Liver (tissue), 9 donors: ENCODE measurements around the gene RICTOR. TPM values are rescaled to one million over a fixed set of nuclear protein-coding genes. Genes with fewer than 3 reads are reported as not detected.

ENCODE experiments used
- DNase-seq: peaks from one replicate; pipeline ENCODE4 v3.0.0-alpha.2; 2017; ENCODE audit warnings: low spot score
- H3K27ac ChIP-seq, 2 donors: one replicate each; pipeline ENCODE4 v1.7.0; 2013; ENCODE audit warnings: inconsistent platforms in 2 of 2, low read length in 2 of 2, control low read depth in 1 of 2, low read depth in 1 of 2, mild to moderate bottlenecking in 1 of 2
- H3K27me3 ChIP-seq, 4 donors: one replicate each; pipeline versions ENCODE4 v1.6.1 to v1.7.0; 2013; ENCODE audit warnings: low read length in 3 of 4, inconsistent platforms in 1 of 4, mild to moderate bottlenecking in 1 of 4, moderate library complexity in 1 of 4; ENCODE audit not compliant: control insufficient read depth in 4 of 4, insufficient read depth in 4 of 4
- H3K36me3 ChIP-seq, 4 donors: one replicate each; pipeline versions ENCODE4 v1.6.1 to v1.7.0; 2013; ENCODE audit warnings: low read length in 3 of 4, mild to moderate bottlenecking in 3 of 4, low read depth in 1 of 4, moderate library complexity in 1 of 4; ENCODE audit not compliant: control insufficient read depth in 4 of 4, insufficient read depth in 3 of 4
- H3K4me1 ChIP-seq, 4 donors: one replicate each; pipeline versions ENCODE4 v1.6.1 to v1.7.0; 2013; ENCODE audit warnings: low read length in 3 of 4, mild to moderate bottlenecking in 3 of 4, moderate library complexity in 1 of 4; ENCODE audit not compliant: control insufficient read depth in 4 of 4, insufficient read depth in 4 of 4
- H3K4me3 ChIP-seq, 3 donors: one replicate each; pipeline versions ENCODE4 v1.6.1 to v1.7.0; 2013; ENCODE audit warnings: low read length in 3 of 3, control low read depth in 1 of 3, low read depth in 1 of 3, mild to moderate bottlenecking in 1 of 3
- H3K9ac ChIP-seq, 2 donors: one replicate each; pipeline ENCODE4 v1.7.0; 2013; ENCODE audit warnings: low read length in 2 of 2, mild to moderate bottlenecking in 2 of 2, moderate library complexity in 2 of 2, control low read depth in 1 of 2, low read depth in 1 of 2
- H3K9me3 ChIP-seq, 4 donors: one replicate each; pipeline versions ENCODE4 v1.6.1 to v1.7.0; 2013; ENCODE audit warnings: low read length in 3 of 4; ENCODE audit not compliant: control insufficient read depth in 4 of 4
- CTCF ChIP-seq: fragments of 150-350 bp; IDR thresholded peaks from 2 replicates; pipeline ENCODE4 v1.5.1; 2017; ENCODE audit warnings: improper control_type of control experiment, low read depth, low read length; ENCODE audit not compliant: missing input control
- EGR1 ChIP-seq, 2 donors: IDR thresholded peaks; 2 replicates each; pipeline ENCODE4 v1.6.1; 2016 to 2018; ENCODE audit warnings: antibody characterized with exemption in 2 of 2, low read depth in 2 of 2
- FOXA1 ChIP-seq: IDR thresholded peaks from 2 replicates; pipeline ENCODE4 v1.6.1; 2016; ENCODE audit warnings: antibody characterized with exemption
- FOXA2 ChIP-seq: IDR thresholded peaks from 2 replicates; pipeline ENCODE4 v1.6.1; 2016; ENCODE audit warnings: antibody characterized with exemption
- GABPA ChIP-seq, 2 donors: IDR thresholded peaks in 1 of 2; conservative IDR thresholded peaks in 1 of 2; 2 replicates each; pipeline ENCODE4 v1.6.1; 2016; ENCODE audit warnings: antibody characterized with exemption in 2 of 2, mild to moderate bottlenecking in 1 of 2, moderate library complexity in 1 of 2
- HNF4A ChIP-seq, 2 donors: conservative IDR thresholded peaks; 2 replicates each; pipeline ENCODE4 v1.6.1; 2016; ENCODE audit warnings: antibody characterized with exemption in 2 of 2, mild to moderate bottlenecking in 2 of 2
- HNF4G ChIP-seq: IDR thresholded peaks from 2 replicates; pipeline ENCODE4 v1.6.1; 2016; ENCODE audit warnings: antibody characterized with exemption
- JUND ChIP-seq, 2 donors: IDR thresholded peaks; 2 replicates each; pipeline ENCODE4 v1.6.1; 2016; ENCODE audit warnings: antibody characterized with exemption in 2 of 2
- NR2F2 ChIP-seq: IDR thresholded peaks from 2 replicates; pipeline ENCODE4 v1.6.1; 2016; ENCODE audit warnings: antibody characterized with exemption
- RAD21 ChIP-seq, 2 donors: IDR thresholded peaks; 2 replicates each; pipeline ENCODE4 v1.6.1; 2016; ENCODE audit warnings: antibody characterized with exemption in 2 of 2, mild to moderate bottlenecking in 2 of 2
- REST ChIP-seq: IDR thresholded peaks from 2 replicates; pipeline ENCODE4 v1.6.1; 2016; ENCODE audit warnings: antibody characterized with exemption, mild to moderate bottlenecking
- SP1 ChIP-seq: IDR thresholded peaks from 2 replicates; pipeline ENCODE4 v1.6.1; 2018; ENCODE audit warnings: antibody characterized with exemption, mild to moderate bottlenecking
- TAF1 ChIP-seq: conservative IDR thresholded peaks from 2 replicates; pipeline ENCODE4 v1.6.1; 2016; ENCODE audit warnings: antibody characterized with exemption, mild to moderate bottlenecking
- YY1 ChIP-seq: IDR thresholded peaks from 2 replicates; pipeline ENCODE4 v1.6.1; 2016; ENCODE audit warnings: antibody characterized with exemption, mild to moderate bottlenecking
- WGBS: extraction: QIAGEN DNeasy Blood & Tissue Kit; methylation state at CpG from one replicate; pipeline ENCODE4 v1.1.7; 2013; 5-methylcytosine and 5-hydroxymethylcytosine counted together
- polyA plus RNA-seq, 2 donors: library from polyadenylated mRNA; stranded (reverse) in 1 of 2; unstranded in 1 of 2; fragments of 200-250 nt in 1 of 2; fragments of >200 nt in 1 of 2; fragmentation: Nextera tagmentation in 1 of 2; extraction: Ambion mirVana in 1 of 2; gene quantifications; one replicate each; pipeline versions ENCODE4 v1.2.1 to v1.2.3, GENCODE V29; 2013 to 2015
- total RNA-seq, 2 donors: library from RNA; depleted of rRNA; stranded (reverse); fragments of >200 nt; gene quantifications; one replicate each; pipeline ENCODE4 v1.2.3, GENCODE V29; 2014
- TF ChIP-seq, protein P1 (sequence below): IDR thresholded peaks from 2 replicates; pipeline ENCODE4 v1.6.1; 2016; ENCODE audit warnings: antibody characterized with exemption
- donor health status: healthy.
- donor health status: healthy.
- donor health status: healthy.
- donor health status: healthy.
- donor health status: healthy.

RICTOR gene
- total and polyA plus RNA-seq, 4 donors = 2.1 to 24.0 (median 15.0) TPM

DNA sequence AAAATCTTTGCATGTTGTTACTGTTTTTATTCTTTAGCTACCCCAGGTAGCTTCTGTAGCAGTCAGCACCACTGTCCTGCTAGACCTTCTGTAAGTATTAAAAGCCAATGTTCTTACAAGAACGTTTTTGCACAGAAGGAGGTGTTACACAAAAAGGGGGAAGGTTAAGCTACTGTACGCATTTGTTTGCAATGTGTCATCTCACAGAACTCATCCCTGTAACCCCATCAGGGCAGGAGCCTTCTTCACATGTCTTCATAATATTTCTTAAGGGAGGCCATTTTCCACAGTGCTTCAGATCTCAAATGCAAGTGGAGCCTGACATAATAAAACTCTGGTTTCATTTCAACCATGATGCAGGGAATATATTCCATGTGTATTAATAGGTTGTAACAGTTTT lies 160.5 kb downstream of the RICTOR start:
- no peak overlapping the region for H3K27ac ChIP-seq
- H3K4me3 ChIP-seq = no peak overlapping the region
- DNase-seq = no peak
- no peak overlapping the region for H3K9ac ChIP-seq
- peaks cover 0 to 9% (median 0%) of the 10 kb centered on the region in 4 donors for H3K36me3 ChIP-seq
- no peaks in the 10 kb centered on the region for H3K4me1 ChIP-seq
- 80% methylated on average over 2 of the region's 2 CpGs for WGBS
- TF ChIP-seq FOXA2 (no peak), HNF4A (conservative IDR thresholded peaks at IDR 0.05) (no peak), YY1 (no peak), JUND (IDR thresholded peaks at IDR 0.05) (no peak), CTCF (no peak), RAD21 (IDR thresholded peaks at IDR 0.05) (no peak), SP1 (no peak), GABPA (IDR thresholded peaks at IDR 0.05 in 1 of 2, conservative IDR thresholded peaks at IDR 0.05 in 1 of 2) (no peak), TAF1 (no peak)
- H3K9me3 ChIP-seq = peaks cover 0 to 4% (median under 1%) of the 10 kb centered on the region in 4 donors
- no peaks in the 10 kb centered on the region for H3K27me3 ChIP-seq

DNA sequence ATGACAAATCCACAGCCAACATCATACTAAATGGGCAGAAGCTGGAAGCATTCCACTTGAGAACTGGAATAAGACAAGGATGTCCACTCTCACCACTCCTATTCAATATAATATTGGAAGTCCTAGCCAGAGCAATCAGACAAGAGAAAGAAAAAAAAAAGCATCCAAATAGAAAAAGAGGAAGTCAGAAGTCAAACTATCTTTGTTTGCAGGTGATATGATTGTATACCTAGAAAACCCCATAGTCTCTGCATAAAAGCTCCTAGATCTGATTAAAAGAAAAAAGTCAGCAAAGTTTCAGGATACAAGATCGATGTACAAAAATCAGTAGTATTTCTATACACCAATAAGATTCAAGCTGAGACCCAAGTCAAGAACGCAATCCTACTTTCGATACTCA lies 162.3 kb downstream of the RICTOR start:
- H3K4me3 ChIP-seq = no peak overlapping the region
- no peaks in the 10 kb centered on the region for H3K4me1 ChIP-seq
- 93% methylated on average over 3 of the region's 3 CpGs for WGBS
- DNase-seq = no peak
- peaks cover 0 to 9% (median 0%) of the 10 kb centered on the region in 4 donors for H3K36me3 ChIP-seq
- H3K9me3 ChIP-seq = peaks cover 0 to 4% (median under 1%) of the 10 kb centered on the region in 4 donors
- no peak overlapping the region for H3K9ac ChIP-seq
- no peak overlapping the region for H3K27ac ChIP-seq
- no peaks in the 10 kb centered on the region for H3K27me3 ChIP-seq
- no peak for TF ChIP-seq NR2F2
- TF ChIP-seq FOXA2 = no peak

GRCh38 chr5:38906503-38906902 lies 167.7 kb downstream of the RICTOR start:
- Histone ChIP-seq H3K9me3 (peaks cover 0 to 7% (median 2%) of the 10 kb centered on the region in 4 donors), H3K4me3 (no peak overlapping the region), H3K27ac (no peak overlapping the region), H3K4me1 (no peaks in the 10 kb centered on the region), H3K36me3 (peaks cover 3 to 10% (median 6%) of the 10 kb centered on the region in 4 donors), H3K27me3 (no peaks in the 10 kb centered on the region), H3K9ac (no peak overlapping the region)
- DNase-seq = no peak
- TF ChIP-seq CTCF (no peak), YY1 (no peak), TAF1 (no peak), HNF4G (no peak), EGR1 (IDR thresholded peaks at IDR 0.05; ENCODE audit: low read depth in 2 of 2) (no peak), REST (no peak), FOXA1 (no peak), JUND (IDR thresholded peaks at IDR 0.05) (no peak)
- TF ChIP-seq, protein P1, sequence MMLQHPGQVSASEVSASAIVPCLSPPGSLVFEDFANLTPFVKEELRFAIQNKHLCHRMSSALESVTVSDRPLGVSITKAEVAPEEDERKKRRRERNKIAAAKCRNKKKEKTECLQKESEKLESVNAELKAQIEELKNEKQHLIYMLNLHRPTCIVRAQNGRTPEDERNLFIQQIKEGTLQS = no peak
